ENCODE data around the gene EHBP1.

DNA sequence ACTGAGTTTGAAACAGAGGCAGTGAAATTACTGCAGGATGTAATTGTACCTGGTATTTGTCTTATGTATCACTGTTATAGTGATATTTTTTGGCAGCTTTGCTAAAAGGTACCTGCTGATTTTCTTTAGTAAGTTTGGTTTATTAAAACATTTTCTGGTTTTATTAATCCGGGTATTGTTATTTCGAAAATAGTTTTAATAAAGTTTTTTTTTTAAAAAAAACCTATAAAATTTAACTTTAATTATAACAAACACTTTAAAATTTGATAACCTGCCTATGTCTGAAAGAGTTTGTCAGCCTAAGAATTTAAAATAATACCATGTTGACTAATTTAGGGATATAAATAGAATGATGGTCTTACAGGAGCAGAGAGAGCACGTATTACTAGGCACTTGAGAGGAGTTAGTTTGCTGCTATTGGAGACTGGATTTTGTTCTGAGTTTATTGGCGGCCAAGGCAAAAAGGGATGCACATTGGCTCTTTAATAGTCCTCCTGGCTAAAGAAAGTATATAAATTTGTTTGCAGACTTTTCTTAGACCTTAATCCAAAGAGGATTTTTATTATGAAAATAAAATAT is 12.1 kb downstream of the EHBP1 start:
- TF ChIP-seq CTCF (IDR thresholded peaks at IDR 0.05) (no peak), POLR2A (IDR thresholded peaks at IDR 0.05) (no peak)
